ENCODE measurements around the gene SSH3. TPM values are rescaled to one million over a fixed set of nuclear protein-coding genes. Genes with fewer than 3 reads are reported as not detected.

Gene SSH3
- total RNA-seq, 4 donors from 2014 or later, result 28.2 to 51.5 (median 44.0) TPM

GRCh38 chr11:67280788-67281551 lies 22.4 kb upstream of the SSH3 start:
- intact Hi-C loops (cut with DNase I), result no loop called here
- H3K27ac ChIP-seq (replicated peaks in 1 of 4), result peak overlapping the region in 2 of 4 donors; percentile 80 to 87
- peaks cover 30 to 82% (median 53%) of the 10 kb centered on the region in 4 donors for H3K4me1 ChIP-seq
- WGBS, result 89% methylated on average over 27 of the region's 31 CpGs
- H3K36me3 ChIP-seq, result peaks cover 65 to 77% (median 73%) of the 10 kb centered on the region in 4 donors
- no peak for DNase-seq (ENCODE audit: extremely low spot score)
- no peaks in the 10 kb centered on the region for H3K27me3 ChIP-seq
- H3K4me3 ChIP-seq, result no peak overlapping the region
- TF ChIP-seq POLR2A (IDR thresholded peaks at IDR 0.05; ENCODE audit: low read depth) (no peak), CTCF (IDR thresholded peaks at IDR 0.05) (no peak), POLR2AphosphoS5 (IDR thresholded peaks at IDR 0.05) (no peak), EP300 (IDR thresholded peaks at IDR 0.05) (no peak)
- no peaks in the 10 kb centered on the region for H3K9me3 ChIP-seq

GRCh38 chr11:67281552-67282150 lies 21.7 kb upstream of the SSH3 start:
- DNase-seq (ENCODE audit: extremely low spot score), result no peak
- intact Hi-C loops (cut with DNase I), result no loop called here
- Histone ChIP-seq H3K27ac (replicated peaks in 1 of 4) (peak overlapping the region in 1 of 4 donors; percentile 8), H3K9me3 (no peaks in the 10 kb centered on the region), H3K27me3 (no peaks in the 10 kb centered on the region), H3K4me1 (peaks cover 27 to 81% (median 53%) of the 10 kb centered on the region in 4 donors), H3K36me3 (peaks cover 65 to 81% (median 80%) of the 10 kb centered on the region in 4 donors), H3K4me3 (no peak overlapping the region)
- WGBS, result 91% methylated on average over 15 of the region's 27 CpGs
- no peak for TF ChIP-seq EP300 (IDR thresholded peaks at IDR 0.05)
- no peak for TF ChIP-seq POLR2AphosphoS5 (IDR thresholded peaks at IDR 0.05)
- TF ChIP-seq CTCF (IDR thresholded peaks at IDR 0.05), result no peak
- TF ChIP-seq POLR2A (IDR thresholded peaks at IDR 0.05; ENCODE audit: low read depth), result no peak

GRCh38 chr11:67282155-67282875 lies 21.0 kb upstream of the SSH3 start:
- TF ChIP-seq CTCF (IDR thresholded peaks at IDR 0.05) (no peak), EP300 (IDR thresholded peaks at IDR 0.05) (no peak), POLR2A (IDR thresholded peaks at IDR 0.05; ENCODE audit: low read depth) (no peak), POLR2AphosphoS5 (IDR thresholded peaks at IDR 0.05) (no peak)
- 79% methylated on average over 12 of the region's 20 CpGs for WGBS
- Histone ChIP-seq H3K27ac (replicated peaks in 1 of 4) (peak overlapping the region in 3 of 4 donors; percentile 8 to 53 (median 32)), H3K4me1 (peaks cover 27 to 81% (median 53%) of the 10 kb centered on the region in 4 donors), H3K36me3 (peaks cover 65 to 87% (median 82%) of the 10 kb centered on the region in 4 donors), H3K27me3 (no peaks in the 10 kb centered on the region), H3K4me3 (no peak overlapping the region), H3K9me3 (no peaks in the 10 kb centered on the region)
- no peak for DNase-seq (ENCODE audit: extremely low spot score)
- intact Hi-C loops (cut with DNase I), result no loop called here

GRCh38 chr11:67282876-67283371 lies 20.4 kb upstream of the SSH3 start:
- DNase-seq (ENCODE audit: extremely low spot score), result no peak
- intact Hi-C loops (cut with DNase I), result no loop called here
- H3K4me1 ChIP-seq, result peaks cover 27 to 81% (median 53%) of the 10 kb centered on the region in 4 donors
- peak overlapping the region; percentile 18 to 53 (median 39) for H3K27ac ChIP-seq (replicated peaks in 1 of 4)
- H3K27me3 ChIP-seq, result no peaks in the 10 kb centered on the region
- no peak overlapping the region for H3K4me3 ChIP-seq
- 93% methylated on average over 4 of the region's 11 CpGs for WGBS
- peaks cover 65 to 87% (median 82%) of the 10 kb centered on the region in 4 donors for H3K36me3 ChIP-seq
- no peak for TF ChIP-seq POLR2A (IDR thresholded peaks at IDR 0.05; ENCODE audit: low read depth)
- TF ChIP-seq CTCF (IDR thresholded peaks at IDR 0.05), result no peak
- TF ChIP-seq EP300 (IDR thresholded peaks at IDR 0.05), result no peak
- TF ChIP-seq POLR2AphosphoS5 (IDR thresholded peaks at IDR 0.05), result no peak
- H3K9me3 ChIP-seq, result no peaks in the 10 kb centered on the region
